GM19025 (cell line): ENCODE data around the gene TRPM2.
A peak's percentile ranks its signal among the peaks of the same experiment; 100 is the strongest.
"Not testable (repeated sequence)": the region's sequence is repeated elsewhere in the genome, so short reads cannot be mapped to it uniquely, and the experiment has no call there.

Experiments used
- ATAC-seq: cut with Tn5 transposase; IDR thresholded peaks from one replicate; pipeline ENCODE4 v1.9.1; 2021; ENCODE audit warnings: mild to moderate bottlenecking, low read depth, moderate library complexity; ENCODE audit not compliant: unreplicated experiment

Gene TRPM2

GRCh38 chr21:44333509-44334328 is 19.7 kb upstream of the TRPM2 start:
- no peak for ATAC-seq

GRCh38 chr21:44334329-44335030 is 18.9 kb upstream of the TRPM2 start:
- ATAC-seq: no peak

DNA sequence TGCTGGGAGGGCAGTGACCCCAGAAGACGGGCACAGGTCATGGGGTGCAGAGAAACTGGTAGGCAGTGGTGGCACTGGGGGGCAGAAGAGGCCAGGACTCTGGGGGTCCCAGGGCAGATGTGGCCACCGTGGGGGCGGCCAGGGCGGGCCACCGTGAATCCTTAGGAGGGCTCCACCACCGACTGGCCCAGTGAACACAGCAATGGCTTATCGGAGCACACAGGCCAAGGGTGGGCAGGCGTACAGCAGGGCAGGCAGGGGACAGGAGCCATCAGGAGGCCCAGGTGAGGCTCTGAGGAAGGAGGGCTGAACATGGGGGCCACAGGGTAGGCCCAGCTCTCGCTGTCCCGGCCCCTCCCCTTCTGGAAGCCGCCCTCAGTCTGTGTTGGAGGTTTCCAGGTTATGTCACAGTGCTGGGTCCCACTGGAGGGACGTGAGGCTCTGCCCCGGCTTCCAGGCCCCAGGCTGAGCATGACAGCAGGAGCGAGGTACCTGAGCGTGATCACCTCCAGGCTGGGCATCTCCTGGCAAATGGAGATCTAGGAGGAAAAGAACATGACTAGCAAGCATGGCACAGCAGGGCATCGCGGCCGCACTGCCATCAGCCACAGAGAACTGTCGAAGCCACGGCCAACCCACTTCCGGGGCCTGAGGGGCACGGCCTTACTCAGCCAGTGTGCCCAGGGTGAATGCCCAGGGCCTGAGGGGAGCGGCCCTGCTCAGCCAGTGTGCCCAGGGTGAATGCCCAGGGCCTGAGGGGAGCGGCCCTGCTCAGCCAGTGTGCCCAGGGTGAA is 18.0 kb upstream of the TRPM2 start:
- no peak for ATAC-seq

GRCh38 chr21:44337449-44337848 is 16.0 kb upstream of the TRPM2 start:
- no peak for ATAC-seq

- no peak for ATAC-seq
These were observed 15.2 kb upstream of the TRPM2 start for GRCh38 chr21:44337941-44338895.

DNA sequence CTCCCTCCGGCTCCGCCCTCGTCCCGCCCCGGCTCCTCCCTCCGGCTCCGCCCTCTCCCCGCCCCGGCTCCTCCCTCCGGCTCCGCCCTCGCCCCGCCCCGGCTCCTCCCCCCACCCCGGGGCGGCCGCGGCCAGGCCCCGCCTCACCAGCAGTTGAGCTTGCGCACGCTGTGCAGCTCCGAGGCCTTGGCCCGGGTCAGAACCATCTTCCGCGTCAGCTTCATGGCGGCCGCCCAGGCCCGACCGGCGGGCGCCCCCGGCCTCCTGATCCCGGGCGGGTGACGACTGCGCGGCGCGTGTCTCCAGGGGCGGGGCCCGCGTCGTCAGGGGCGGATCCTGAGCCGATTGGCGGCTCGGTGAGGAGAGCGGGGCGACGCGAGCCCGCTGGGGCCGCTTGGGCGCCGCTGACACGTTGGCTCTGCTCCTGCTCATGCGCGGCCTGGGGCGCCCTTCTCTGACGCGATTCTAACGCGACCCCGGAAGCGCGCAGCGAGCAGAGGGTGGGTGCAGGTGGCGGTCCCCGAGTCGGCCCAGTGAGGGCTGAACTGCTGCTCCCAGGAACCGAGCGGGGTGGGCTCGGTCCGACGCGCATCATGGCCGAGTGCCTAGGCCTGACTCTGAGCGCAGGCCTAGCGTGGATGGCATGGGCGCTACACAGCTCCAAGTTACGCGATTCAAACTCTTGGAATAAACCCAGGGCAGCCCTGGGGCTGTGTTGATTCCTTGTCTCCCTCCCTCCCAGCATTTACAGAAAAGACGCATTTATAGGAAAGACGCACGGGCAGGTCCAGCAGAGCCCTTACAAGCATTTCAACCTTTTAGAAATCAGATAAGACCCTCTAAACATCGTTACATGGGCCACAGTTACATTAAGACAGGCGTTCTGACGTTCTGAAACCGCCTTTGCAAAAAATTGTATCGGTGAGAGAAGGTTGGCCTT is 14.2 kb upstream of the TRPM2 start, which contains the start of gene CFAP410:
Gene CFAP410 (minus strand): TSS at position 420 of the 940 bp plus-strand sequence. CDS start 196 bp downstream, at position 224.
- ATAC-seq: peak; percentile 86

DNA sequence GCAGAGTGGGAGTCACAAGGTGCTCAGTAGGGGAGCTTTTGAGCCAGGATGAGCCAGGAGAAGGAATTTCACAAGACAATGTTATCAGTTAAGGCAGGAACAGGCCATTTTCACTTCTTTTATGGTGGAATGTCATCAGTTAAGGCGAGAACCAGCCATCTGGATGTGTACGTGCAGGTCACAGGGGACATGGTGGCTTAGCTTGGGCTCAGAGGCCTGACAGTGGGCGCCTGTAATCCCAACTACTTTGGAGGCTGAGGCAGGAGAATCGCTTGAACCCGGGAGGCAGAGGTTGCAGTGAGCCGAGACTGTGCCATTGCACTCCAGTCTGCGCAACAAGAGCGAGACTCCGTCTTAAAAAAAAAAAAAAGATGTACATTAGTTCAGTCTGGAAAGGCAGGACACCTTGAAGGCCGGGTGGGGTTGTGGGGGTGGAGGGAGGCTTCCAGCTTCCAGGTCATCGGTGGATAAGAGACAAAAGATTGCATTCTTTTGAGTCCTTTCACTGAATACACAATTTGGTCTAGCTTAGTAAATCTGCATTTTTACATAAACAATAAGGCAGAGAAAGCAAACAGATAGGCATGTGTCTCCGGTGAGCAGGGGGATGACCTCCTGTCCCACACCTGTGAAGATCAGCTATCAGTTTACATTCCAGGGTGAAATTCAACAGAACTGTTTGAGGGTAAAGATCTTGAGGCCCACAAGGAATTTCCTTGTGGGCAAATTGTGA is 11.5 kb upstream of the TRPM2 start:
- not testable (repeated sequence) for ATAC-seq

DNA sequence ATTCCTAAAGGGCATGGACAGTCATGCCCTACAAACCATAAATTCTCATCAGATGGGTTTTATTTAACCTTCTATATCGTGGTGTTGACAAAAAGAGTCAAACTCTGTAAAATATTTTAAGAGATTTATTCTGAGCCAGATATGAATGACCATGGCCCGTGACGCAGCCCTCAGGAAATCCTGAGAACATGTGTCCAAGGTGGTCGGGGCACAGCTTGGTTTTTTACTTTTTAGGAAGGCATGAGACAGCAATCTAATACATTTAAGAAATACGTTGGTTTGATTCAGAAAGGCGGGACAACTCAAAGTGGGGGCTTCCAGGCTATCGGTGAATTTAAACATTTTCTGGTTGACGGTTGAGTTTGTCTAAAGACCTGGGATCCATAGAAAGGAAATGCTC is 10.4 kb upstream of the TRPM2 start:
- not testable (repeated sequence) for ATAC-seq

GRCh38 chr21:44344541-44345183 is 8.8 kb upstream of the TRPM2 start:
- ATAC-seq: no peak

- no peak for ATAC-seq
These were observed 7.9 kb upstream of the TRPM2 start for GRCh38 chr21:44345495-44345894.

DNA sequence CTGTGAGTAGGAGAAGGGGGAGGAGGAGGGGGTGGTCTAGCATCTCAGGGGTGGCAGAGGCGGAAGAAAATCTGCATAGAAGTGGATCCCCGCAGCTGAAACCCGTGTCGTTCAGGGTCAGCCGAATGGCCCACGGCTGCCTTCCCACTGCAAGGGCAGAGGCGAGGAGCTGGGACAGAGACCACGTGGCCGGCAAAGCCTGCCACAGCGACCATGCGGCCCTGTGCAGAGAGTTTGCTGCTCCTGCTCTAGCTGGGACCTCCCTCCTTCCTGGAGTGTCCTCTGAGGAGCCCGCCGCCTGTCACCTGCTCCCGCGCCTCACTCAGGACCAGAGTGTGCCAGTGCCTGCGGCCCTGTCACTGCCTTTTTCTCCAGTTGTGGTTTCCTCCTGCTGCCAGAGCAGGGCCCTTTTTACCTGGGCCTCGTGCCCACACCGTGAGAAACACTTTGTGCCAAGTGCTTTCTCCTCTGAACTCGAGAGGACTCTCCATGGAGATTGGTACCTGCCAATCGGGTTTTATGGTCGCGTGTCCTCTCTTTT is 5.4 kb upstream of the TRPM2 start:
- no peak for ATAC-seq

DNA sequence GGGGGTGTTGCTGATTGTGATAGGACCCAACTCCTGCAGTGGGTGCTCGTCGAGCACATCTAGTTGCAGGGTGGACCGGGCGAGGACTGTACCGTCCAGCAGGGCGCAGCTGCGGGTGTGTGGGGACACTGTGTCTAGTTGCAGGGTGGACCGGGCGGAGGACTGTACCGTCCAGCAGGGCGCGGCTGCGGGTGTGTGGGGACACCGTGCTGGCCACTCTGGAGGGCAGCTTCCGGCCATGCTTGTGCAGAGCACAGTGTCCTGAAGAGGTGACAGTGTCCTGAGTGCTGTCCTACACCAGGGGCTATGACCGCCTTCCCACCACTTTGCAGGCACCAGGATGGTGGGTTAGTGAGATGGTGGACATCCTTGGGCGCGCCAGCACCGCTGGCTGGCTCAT is 4.6 kb upstream of the TRPM2 start:
- no peak for ATAC-seq

- ATAC-seq: no peak
These were observed 4.0 kb upstream of the TRPM2 start for GRCh38 chr21:44349416-44349846.

DNA sequence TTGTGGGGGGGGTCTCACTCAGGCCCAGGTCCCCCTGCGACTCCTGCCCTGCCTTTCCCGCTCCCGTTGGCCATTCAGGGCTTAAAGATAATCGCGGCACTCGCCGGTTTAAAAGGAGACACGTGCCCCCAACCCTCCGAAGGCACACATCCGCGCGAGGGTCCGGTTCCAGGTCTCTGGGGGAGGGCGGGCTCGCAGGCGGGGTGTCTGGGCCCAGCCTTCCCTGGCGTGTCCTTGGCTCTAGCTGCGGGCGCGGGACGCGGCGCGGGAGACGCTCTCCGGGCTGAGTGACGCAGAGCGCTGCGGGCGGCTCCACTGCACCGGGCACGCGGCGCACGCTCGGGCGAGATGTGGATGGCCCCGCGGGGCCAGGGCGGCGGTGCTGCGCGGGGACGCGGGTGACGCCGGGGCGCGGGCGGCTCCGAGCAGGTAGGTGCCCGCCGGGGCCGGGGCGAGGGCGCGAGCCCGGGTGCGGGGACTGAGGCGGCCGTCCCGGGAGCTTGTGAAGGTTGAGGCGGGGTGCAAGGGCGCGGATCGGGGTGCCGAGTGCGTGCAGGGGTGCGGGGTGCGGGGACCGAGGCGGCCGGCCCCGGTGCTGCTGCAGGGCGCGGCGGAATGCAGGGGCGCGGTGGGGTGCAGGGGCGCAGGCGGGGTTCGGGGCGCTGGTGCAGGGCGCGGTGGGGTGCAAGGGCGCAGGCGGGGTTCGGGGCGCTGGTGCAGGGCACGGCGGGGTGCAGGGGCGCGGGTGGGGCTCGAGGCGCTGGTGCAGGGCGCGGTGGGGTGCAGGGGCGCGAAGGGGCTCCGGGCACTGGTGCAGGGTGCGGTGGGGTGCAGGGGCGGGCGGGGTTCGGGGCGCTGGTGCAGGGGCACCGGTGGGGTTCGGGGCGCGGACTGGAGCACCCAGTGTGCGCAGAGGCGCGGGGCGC is 3.3 kb upstream of the TRPM2 start:
- no peak for ATAC-seq

DNA sequence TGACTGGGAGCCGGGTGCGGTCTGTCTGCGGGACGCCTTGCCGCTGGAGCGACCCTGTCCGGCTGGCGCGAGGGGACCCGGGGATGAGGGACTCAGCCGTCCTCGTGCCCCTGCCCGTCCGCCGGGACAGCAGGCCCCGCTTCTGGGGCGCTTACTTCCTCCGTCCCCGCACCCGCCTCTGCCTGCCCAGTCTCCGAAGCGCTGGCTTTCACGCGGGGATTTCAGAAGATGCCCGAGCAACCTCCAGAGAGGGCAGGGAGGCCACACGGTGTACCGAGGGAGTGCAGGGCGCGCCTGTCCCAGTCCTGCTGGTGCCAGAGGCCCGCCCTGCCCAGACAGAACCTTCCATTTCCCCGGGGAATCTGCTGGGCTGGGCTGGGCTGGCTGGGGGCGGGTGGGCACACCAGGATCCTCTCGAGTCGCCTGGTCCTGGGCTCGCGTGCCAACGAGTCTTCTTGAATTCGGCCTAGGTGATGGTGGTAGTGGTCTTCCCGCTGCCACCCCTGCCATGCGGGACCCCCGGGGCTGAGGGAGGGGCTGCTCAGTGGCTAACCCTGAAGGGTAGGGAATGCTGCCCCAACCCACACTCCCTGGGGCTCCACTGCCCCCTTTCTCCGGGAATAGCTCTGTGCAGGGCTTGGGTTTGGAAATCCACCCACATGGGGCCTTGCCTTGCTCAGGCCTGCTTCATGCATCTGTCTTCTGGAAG is 2.5 kb upstream of the TRPM2 start:
- no peak for ATAC-seq
